Natural killer cell (primary cell): ENCODE data around the gene MAP4K5. TPM values are rescaled to one million over a fixed set of nuclear protein-coding genes. Genes with fewer than 3 reads are reported as not detected.
A peak's percentile ranks its signal among the peaks of the same experiment; 100 is the strongest.

ENCODE experiments used
- ATAC-seq, 3 donors: fragments of 150-1000 bp in 2 of 3; fragments of 200-7000 bp in 1 of 3; cut with Tn5 transposase; 1 replicate in 1 of 3; 2 replicates in 2 of 3; pipeline ENCODE4 v1.10.0; 2021; ENCODE audit warnings: mild to moderate bottlenecking in 2 of 3, moderate library complexity in 2 of 3
- DNase-seq, 2 donors: peaks; one replicate each; pipeline versions ENCODE4 v3.0.0 to v3.0.0-alpha.2; 2013 to 2021; ENCODE audit warnings: mixed read lengths in 1 of 2
- H3K27ac ChIP-seq: one replicate; pipeline ENCODE4 v1.5.1; 2013; ENCODE audit warnings: mild to moderate bottlenecking, low read length
- H3K27me3 ChIP-seq: one replicate; pipeline ENCODE4 v1.6.1; 2013; ENCODE audit warnings: low read length; ENCODE audit not compliant: control insufficient read depth, insufficient read depth
- H3K36me3 ChIP-seq: one replicate; pipeline ENCODE4 v1.6.1; 2013; ENCODE audit warnings: low read length; ENCODE audit not compliant: control insufficient read depth, insufficient read depth
- H3K4me1 ChIP-seq: one replicate; pipeline ENCODE4 v1.6.1; 2013; ENCODE audit warnings: low read length; ENCODE audit not compliant: control insufficient read depth, insufficient read depth
- H3K4me3 ChIP-seq: one replicate; pipeline ENCODE4 v1.5.1; 2013; ENCODE audit warnings: low read length
- H3K9me3 ChIP-seq: one replicate; pipeline ENCODE4 v1.6.1; 2013; ENCODE audit warnings: low read length; ENCODE audit not compliant: control insufficient read depth, insufficient read depth
- H3K27ac Mint-ChIP-seq, 2 donors: one replicate each; pipeline ENCODE4 v1.8.0; 2022; ENCODE audit warnings: mild to moderate bottlenecking in 2 of 2, mixed read lengths in 2 of 2, moderate library complexity in 1 of 2
- H3K27me3 Mint-ChIP-seq, 2 donors: one replicate each; pipeline ENCODE4 v1.8.0; 2022; ENCODE audit warnings: low read depth in 2 of 2, mixed read lengths in 2 of 2
- H3K36me3 Mint-ChIP-seq: one replicate; pipeline ENCODE4 v1.8.0; 2022; ENCODE audit warnings: mixed read lengths
- H3K4me1 Mint-ChIP-seq, 2 donors: one replicate each; pipeline ENCODE4 v1.8.0; 2022; ENCODE audit warnings: mixed read lengths in 2 of 2
- H3K4me3 Mint-ChIP-seq: one replicate; pipeline ENCODE4 v1.8.0; 2022; ENCODE audit warnings: mild to moderate bottlenecking, moderate library complexity, mixed read lengths
- H3K9me3 Mint-ChIP-seq, 2 donors: one replicate each; pipeline ENCODE4 v1.8.0; 2022; ENCODE audit warnings: mixed read lengths in 2 of 2
- CTCF ChIP-seq: fragments of 200-600 bp; IDR thresholded peaks from one replicate; pipeline ENCODE4 v1.8.0; 2022; ENCODE audit warnings: antibody characterized with exemption
- WGBS: methylation state at CpG from one replicate; pipeline ENCODE4 v1.1.7; 2013; ENCODE audit warnings: missing lambda C conversion rate; ENCODE audit not compliant: insufficient coverage; 5-methylcytosine and 5-hydroxymethylcytosine counted together
- intact Hi-C: fragments of 100-400 bp; cut with micrococcal nuclease; formaldehyde crosslinking; loops from one replicate; pipeline ENCODE4 v1.14.2; 2022
- total RNA-seq, 4 donors: library from RNA; stranded (reverse); fragments of 120-200 nt in 1 of 4; gene quantifications; one replicate each; pipeline versions ENCODE4 v1.2.3 to v1.2.4, GENCODE V29; 2013 to 2022

MAP4K5 gene
- total RNA-seq, 3 donors from 2014 or later (not counting 1 experiment from before 2014, with no cell fraction given), result 63.3 to 74.6 (median 65.9) TPM

DNA sequence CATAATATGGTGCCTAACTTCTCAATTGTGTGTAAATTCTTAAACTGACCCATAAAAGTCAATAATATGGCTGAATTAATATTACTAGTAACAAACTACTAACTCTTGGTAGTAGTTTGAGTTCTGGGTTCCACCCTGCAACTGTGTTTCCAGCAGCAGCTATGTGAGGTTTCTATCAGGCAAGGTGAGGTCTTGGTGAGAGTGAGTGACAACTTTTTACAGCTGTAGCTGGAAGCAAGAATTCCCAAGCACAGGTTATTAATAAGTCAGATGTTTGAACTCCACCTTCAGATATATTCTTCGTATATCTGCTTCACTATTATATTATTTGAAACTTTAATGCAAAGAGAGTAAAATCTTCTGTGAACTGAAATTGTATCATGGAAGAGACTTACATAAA, 43.8 kb downstream of the MAP4K5 start:
- H3K27me3 Mint-ChIP-seq, result no peaks in the 10 kb centered on the region
- peak overlapping the region; percentile 21 to 51 for H3K27ac Mint-ChIP-seq
- no peaks in the 10 kb centered on the region for H3K36me3 ChIP-seq
- H3K4me1 ChIP-seq, result no peaks in the 10 kb centered on the region
- no peak overlapping the region for H3K4me3 Mint-ChIP-seq
- WGBS, result no CpG with 5 or more reads among the region's 1 CpG
- peaks cover 25 to 28% of the 10 kb centered on the region in 2 donors for H3K4me1 Mint-ChIP-seq
- ATAC-seq (no peak), DNase-seq (no peak)
- no peak overlapping the region for H3K27ac ChIP-seq
- no peaks in the 10 kb centered on the region for H3K27me3 ChIP-seq
- H3K36me3 Mint-ChIP-seq, result no peaks in the 10 kb centered on the region
- H3K9me3 ChIP-seq, result no peaks in the 10 kb centered on the region
- no peak for TF ChIP-seq CTCF
- no peak overlapping the region for H3K4me3 ChIP-seq
- H3K9me3 Mint-ChIP-seq, result no peaks in the 10 kb centered on the region
- intact Hi-C loops, result no loop called here

- H3K27me3 Mint-ChIP-seq, result no peaks in the 10 kb centered on the region
- H3K36me3 ChIP-seq, result peaks cover 26% of the 10 kb centered on the region
- H3K36me3 Mint-ChIP-seq, result peaks cover 9% of the 10 kb centered on the region
- ATAC-seq, result no peak
- no peak overlapping the region for H3K4me3 ChIP-seq
- no peaks in the 10 kb centered on the region for H3K9me3 ChIP-seq
- H3K4me1 Mint-ChIP-seq, result no peaks in the 10 kb centered on the region
- peak overlapping the region in 1 of 2 donors; percentile 7 for H3K27ac Mint-ChIP-seq
- TF ChIP-seq CTCF, result no peak
- DNase-seq, result no peak
- H3K27me3 ChIP-seq, result no peaks in the 10 kb centered on the region
- H3K4me1 ChIP-seq, result no peaks in the 10 kb centered on the region
- no peaks in the 10 kb centered on the region for H3K9me3 Mint-ChIP-seq
- no peak overlapping the region for H3K4me3 Mint-ChIP-seq
- WGBS, result 98% methylated on average over 2 of the region's 2 CpGs
- intact Hi-C loops, result no loop called here
- H3K27ac ChIP-seq, result no peak overlapping the region
Observed at GRCh38 chr14:50479041-50479440, 53.3 kb downstream of the MAP4K5 start.

DNA sequence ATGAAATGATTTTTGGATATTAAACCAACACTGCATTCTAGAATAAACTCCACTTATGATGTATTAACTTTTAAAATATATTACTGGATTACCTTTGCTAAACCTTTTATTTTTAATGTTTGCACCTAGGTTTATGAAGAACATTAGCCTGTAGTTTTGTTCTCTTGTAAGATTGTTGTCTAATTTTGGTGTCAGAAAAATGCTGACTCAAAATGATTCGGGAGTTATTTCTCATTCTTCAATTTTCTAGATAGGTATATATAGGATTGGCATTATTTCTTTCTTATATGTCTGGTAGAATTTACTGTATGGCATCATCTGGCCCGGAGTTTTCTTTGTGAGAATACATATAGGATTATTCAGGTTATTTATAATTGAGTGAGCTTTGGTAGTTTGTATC, 54.6 kb downstream of the MAP4K5 start:
- WGBS, result no CpG with 5 or more reads among the region's 2 CpGs
- Mint-ChIP-seq H3K36me3 (peaks cover 13% of the 10 kb centered on the region), H3K9me3 (no peaks in the 10 kb centered on the region), H3K27me3 (no peaks in the 10 kb centered on the region), H3K27ac (no peak overlapping the region), H3K4me3 (no peak overlapping the region), H3K4me1 (no peaks in the 10 kb centered on the region)
- no peak for TF ChIP-seq CTCF
- intact Hi-C loops, result no loop called here
- Histone ChIP-seq H3K36me3 (peaks cover 37% of the 10 kb centered on the region), H3K4me3 (no peak overlapping the region), H3K27ac (no peak overlapping the region), H3K9me3 (no peaks in the 10 kb centered on the region), H3K4me1 (no peaks in the 10 kb centered on the region), H3K27me3 (no peaks in the 10 kb centered on the region)
- DNase-seq (no peak), ATAC-seq (no peak)

DNA sequence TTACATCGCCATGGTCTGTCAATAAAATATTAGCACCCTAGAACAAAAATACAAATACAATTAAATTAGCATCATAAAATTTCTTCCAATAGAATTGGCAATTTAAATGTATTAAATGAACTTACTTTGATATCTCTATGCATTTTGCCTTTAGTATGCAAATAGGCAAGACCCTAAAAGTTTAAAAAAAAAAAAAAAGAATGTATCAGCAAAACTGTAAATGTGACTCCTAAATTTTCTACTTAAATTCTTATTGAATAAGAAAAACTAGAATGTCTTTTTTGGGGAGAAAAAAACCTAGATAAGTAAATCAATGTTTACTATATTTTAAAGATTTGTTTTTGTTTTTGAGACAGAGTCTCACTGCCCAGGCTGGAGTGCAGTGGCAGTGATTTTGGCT, 56.2 kb downstream of the MAP4K5 start:
- no peaks in the 10 kb centered on the region for H3K27me3 Mint-ChIP-seq
- ATAC-seq, result no peak
- H3K9me3 Mint-ChIP-seq, result peaks cover 2 to 3% of the 10 kb centered on the region in 2 donors
- H3K36me3 ChIP-seq, result peaks cover 44% of the 10 kb centered on the region
- no peak overlapping the region for H3K27ac ChIP-seq
- H3K27me3 ChIP-seq, result no peaks in the 10 kb centered on the region
- H3K4me3 ChIP-seq, result no peak overlapping the region
- TF ChIP-seq CTCF, result no peak
- no peaks in the 10 kb centered on the region for H3K4me1 Mint-ChIP-seq
- peaks cover 2% of the 10 kb centered on the region for H3K9me3 ChIP-seq
- intact Hi-C loops, result no loop called here
- no CpG with 5 or more reads among the region's 1 CpG for WGBS
- H3K4me3 Mint-ChIP-seq, result no peak overlapping the region
- no peaks in the 10 kb centered on the region for H3K4me1 ChIP-seq
- H3K36me3 Mint-ChIP-seq, result peaks cover 28% of the 10 kb centered on the region
- DNase-seq, result no peak
- H3K27ac Mint-ChIP-seq, result no peak overlapping the region
